PC-3 (cell line): Measurements from ENCODE around the gene IL17REL. TPM values are rescaled to one million over a fixed set of nuclear protein-coding genes. Genes with fewer than 3 reads are reported as not detected.

Experiments
- ATAC-seq: fragments of 200-7000 bp; cut with Tn5 transposase; 2 replicates; pipeline ENCODE4 v1.9.1; 2020; ENCODE audit warnings: mild to moderate bottlenecking, moderate library complexity
- BruUV-seq: library from RNA; stranded (reverse); fragments of 400-500 nt; replicated peaks from 2 replicates; lab custom pipeline; 2021; lab: Mats Ljungman, UMichigan
- CTCF ChIA-PET: fragments of 300-600 bp; sonication (Branson Sonifier 250); formaldehyde crosslinking; loops from one replicate; lab custom pipeline; 2022; ENCODE audit warnings: antibody characterized with exemption; lab: Charles Lee
- POLR2A ChIA-PET: fragments of 300-600 bp; sonication (Branson Sonifier 250); formaldehyde crosslinking; loops from one replicate; lab custom pipeline; 2022; ENCODE audit warnings: antibody characterized with exemption; ENCODE audit not compliant: unreplicated experiment; lab: Charles Lee
- DNase-seq: peaks from one replicate; pipeline ENCODE4 v3.0.0-alpha.2; 2015
- H2AFZ ChIP-seq: fragments of 300-600 bp; sonication (generic); 2 replicates; pipeline ENCODE4 v1.6.0; 2016; ENCODE audit warnings: antibody characterized with exemption, low read length
- H3F3A ChIP-seq: fragments of 300-600 bp; sonication (generic); one replicate; pipeline ENCODE4 v1.6.0; 2017; ENCODE audit warnings: antibody characterized with exemption, low read length, control low read depth, mild to moderate bottlenecking; ENCODE audit not compliant: unreplicated experiment
- H3K27ac ChIP-seq: fragments of 300-600 bp; sonication (generic); 2 replicates; pipeline ENCODE4 v1.5.1; 2016; ENCODE audit warnings: mild to moderate bottlenecking, low read length
- H3K27me3 ChIP-seq: fragments of 300-600 bp; sonication (generic); 2 replicates; pipeline ENCODE4 v1.6.1; 2016; ENCODE audit warnings: low read length, mixed read lengths
- H3K36me3 ChIP-seq: fragments of 300-600 bp; sonication (generic); 2 replicates; pipeline ENCODE4 v1.6.1; 2016; ENCODE audit warnings: low read depth, mixed run types, low read length, mixed read lengths
- H3K4me1 ChIP-seq: fragments of 300-600 bp; sonication (generic); 2 replicates; pipeline ENCODE4 v1.5.1; 2016; ENCODE audit warnings: low read length; ENCODE audit not compliant: insufficient read depth
- H3K4me2 ChIP-seq: fragments of 300-600 bp; sonication (generic); 2 replicates; pipeline ENCODE4 v1.6.0; 2016; ENCODE audit warnings: low read length
- H3K4me3 ChIP-seq: fragments of 300-600 bp; sonication (generic); 2 replicates; pipeline ENCODE4 v1.5.1; 2016; ENCODE audit warnings: mild to moderate bottlenecking, low read length, mixed read lengths
- H3K79me2 ChIP-seq: fragments of 300-600 bp; sonication (generic); 2 replicates; pipeline ENCODE4 v1.6.1; 2017; ENCODE audit warnings: low read length, mixed read lengths
- H3K9ac ChIP-seq: fragments of 300-600 bp; sonication (generic); 2 replicates; pipeline ENCODE4 v1.6.0; 2016; ENCODE audit warnings: mild to moderate bottlenecking, low read length
- H3K9me2 ChIP-seq: fragments of 300-600 bp; sonication (generic); replicated peaks from 2 replicates; pipeline ENCODE4 v1.6.1; 2016; ENCODE audit warnings: mixed run types, low read length, mixed read lengths
- H3K9me3 ChIP-seq: fragments of 300-600 bp; sonication (generic); 2 replicates; pipeline ENCODE4 v1.6.1; 2016; ENCODE audit warnings: low read length, mixed read lengths
- H4K20me1 ChIP-seq: fragments of 300-600 bp; sonication (generic); 2 replicates; pipeline ENCODE4 v1.6.1; 2016; ENCODE audit warnings: low read length, mixed read lengths
- CTCF ChIP-seq: fragments of 300-600 bp; sonication (generic); conservative IDR thresholded peaks from 2 replicates; pipeline ENCODE4 v1.5.1; 2017; ENCODE audit warnings: antibody characterized with exemption, low read depth, mild to moderate bottlenecking, low read length
- EZH2 ChIP-seq: fragments of 300-600 bp; sonication (generic); IDR thresholded peaks from one replicate; pipeline ENCODE4 v1.6.1; 2017; ENCODE audit warnings: antibody characterized with exemption, mild to moderate bottlenecking, low read length; ENCODE audit not compliant: unreplicated experiment
- EZH2phosphoT487 ChIP-seq: fragments of 300-600 bp; sonication (generic); IDR thresholded peaks from 2 replicates; pipeline ENCODE4 v1.6.1; 2018; ENCODE audit warnings: mild to moderate bottlenecking, antibody characterized with exemption, low read length, borderline replicate concordance
- intact Hi-C: fragments of 100-400 bp; cut with micrococcal nuclease; formaldehyde crosslinking; loops from 2 replicates; pipeline ENCODE4 v1.9.0; 2023
- total RNA-seq: library from RNA; depleted of rRNA; stranded (reverse); fragments of >200 nt; gene quantifications from 2 replicates; pipeline ENCODE4 v1.2.3, GENCODE V29; 2014

IL17REL gene
- total RNA-seq, 1 experiment from 2014 or later, result 0.04 TPM

- ATAC-seq (no peak; the same call in 1 of the 2 replicates), DNase-seq (no peak)
- Histone ChIP-seq H3K9me3 (no peaks in the 10 kb centered on the region), H3K27ac (no peak overlapping the region), H3K9ac (no peak overlapping the region), H3K36me3 (no peaks in the 10 kb centered on the region), H4K20me1 (no peaks in the 10 kb centered on the region), H3K79me2 (no peaks in the 10 kb centered on the region), H3K9me2 (no peaks in the 10 kb centered on the region), H3K4me2 (no peak overlapping the region), H3F3A (no peaks in the 10 kb centered on the region), H2AFZ (no peak overlapping the region), H3K27me3 (no peaks in the 10 kb centered on the region), H3K4me3 (no peak overlapping the region), H3K4me1 (no peaks in the 10 kb centered on the region)
- ChIA-PET CTCF (no interaction called here), POLR2A (no interaction called here)
- TF ChIP-seq EZH2phosphoT487 (no peak), EZH2 (no peak), CTCF (no peak)
- BruUV-seq, result no TSS peak
- intact Hi-C loops, result no loop called here
Measured at GRCh38 chr22:50014053-50014501, 1.5 kb upstream of the IL17REL start.

GRCh38 chr22:50011447-50012210, 936 bp downstream of the IL17REL start:
- no peak for TF ChIP-seq EZH2
- TF ChIP-seq EZH2phosphoT487, result no peak
- TF ChIP-seq CTCF, result no peak
- Histone ChIP-seq H3K9me2 (no peaks in the 10 kb centered on the region), H3K4me1 (peaks cover 11% of the 10 kb centered on the region; the same call in 1 of the 2 replicates), H2AFZ (no peak overlapping the region), H3K4me3 (no peak overlapping the region), H3K9ac (no peak overlapping the region), H3K36me3 (no peaks in the 10 kb centered on the region), H4K20me1 (no peaks in the 10 kb centered on the region), H3F3A (no peaks in the 10 kb centered on the region), H3K9me3 (no peaks in the 10 kb centered on the region), H3K27ac (no peak overlapping the region), H3K79me2 (no peaks in the 10 kb centered on the region), H3K27me3 (no peaks in the 10 kb centered on the region), H3K4me2 (no peak overlapping the region)
- POLR2A ChIA-PET, result no interaction called here
- intact Hi-C loops, result no loop called here
- CTCF ChIA-PET, result no interaction called here
- DNase-seq, result no peak
- no TSS peak for BruUV-seq
- no peak for ATAC-seq
